IMR-90 (cell line): ENCODE results near the gene MUSTN1.

Experiments
- CEBPB ChIP-seq: IDR thresholded peaks from 2 replicates; pipeline ENCODE4 v1.6.1; 2012; ENCODE audit warnings: low read depth, low read length, improper control_type of control experiment
- CHD1 ChIP-seq: IDR thresholded peaks from 2 replicates; pipeline ENCODE4 v1.6.1; 2012; ENCODE audit warnings: low read depth, low read length, improper control_type of control experiment
- CTCF ChIP-seq: conservative IDR thresholded peaks from 2 replicates; pipeline ENCODE4 v1.5.1; 2012; ENCODE audit warnings: mild to moderate bottlenecking, low read depth, low read length, improper control_type of control experiment
- ELK1 ChIP-seq: fragments of 150-350 bp; IDR thresholded peaks from 2 replicates; pipeline ENCODE4 v1.6.1; 2016; ENCODE audit warnings: low read depth, mild to moderate bottlenecking, low read length, moderate library complexity, borderline replicate concordance
- FOS ChIP-seq: fragments of 150-350 bp; IDR thresholded peaks from 2 replicates; pipeline ENCODE4 v1.6.1; 2016; ENCODE audit warnings: low read depth, low read length
- MAFK ChIP-seq: IDR thresholded peaks from 2 replicates; pipeline ENCODE4 v1.6.1; 2012; ENCODE audit warnings: low read depth, low read length, improper control_type of control experiment
- MAZ ChIP-seq: IDR thresholded peaks from 2 replicates; pipeline ENCODE4 v1.6.1; 2012; ENCODE audit warnings: low read depth, mild to moderate bottlenecking, low read length, improper control_type of control experiment, moderate library complexity, borderline replicate concordance
- MXI1 ChIP-seq: IDR thresholded peaks from 2 replicates; pipeline ENCODE4 v1.6.1; 2012; ENCODE audit warnings: low read depth, mild to moderate bottlenecking, low read length, moderate library complexity, borderline replicate concordance
- NFE2L2 ChIP-seq: fragments of 150-350 bp; IDR thresholded peaks from 2 replicates; pipeline ENCODE4 v1.6.1; 2016; ENCODE audit warnings: low read depth, mild to moderate bottlenecking, low read length
- POLR2A ChIP-seq: IDR thresholded peaks from 2 replicates; pipeline ENCODE4 v1.6.1; 2012; ENCODE audit warnings: mild to moderate bottlenecking, low read depth, low read length
- RFX5 ChIP-seq: IDR thresholded peaks from 2 replicates; pipeline ENCODE4 v1.8.0; 2012; ENCODE audit warnings: low read depth, mild to moderate bottlenecking, low read length, moderate library complexity
- SMC3 ChIP-seq: fragments of 150-350 bp; IDR thresholded peaks from 2 replicates; pipeline ENCODE4 v1.6.1; 2016; ENCODE audit warnings: low read depth, mild to moderate bottlenecking, antibody characterized with exemption, low read length, moderate library complexity

DNA sequence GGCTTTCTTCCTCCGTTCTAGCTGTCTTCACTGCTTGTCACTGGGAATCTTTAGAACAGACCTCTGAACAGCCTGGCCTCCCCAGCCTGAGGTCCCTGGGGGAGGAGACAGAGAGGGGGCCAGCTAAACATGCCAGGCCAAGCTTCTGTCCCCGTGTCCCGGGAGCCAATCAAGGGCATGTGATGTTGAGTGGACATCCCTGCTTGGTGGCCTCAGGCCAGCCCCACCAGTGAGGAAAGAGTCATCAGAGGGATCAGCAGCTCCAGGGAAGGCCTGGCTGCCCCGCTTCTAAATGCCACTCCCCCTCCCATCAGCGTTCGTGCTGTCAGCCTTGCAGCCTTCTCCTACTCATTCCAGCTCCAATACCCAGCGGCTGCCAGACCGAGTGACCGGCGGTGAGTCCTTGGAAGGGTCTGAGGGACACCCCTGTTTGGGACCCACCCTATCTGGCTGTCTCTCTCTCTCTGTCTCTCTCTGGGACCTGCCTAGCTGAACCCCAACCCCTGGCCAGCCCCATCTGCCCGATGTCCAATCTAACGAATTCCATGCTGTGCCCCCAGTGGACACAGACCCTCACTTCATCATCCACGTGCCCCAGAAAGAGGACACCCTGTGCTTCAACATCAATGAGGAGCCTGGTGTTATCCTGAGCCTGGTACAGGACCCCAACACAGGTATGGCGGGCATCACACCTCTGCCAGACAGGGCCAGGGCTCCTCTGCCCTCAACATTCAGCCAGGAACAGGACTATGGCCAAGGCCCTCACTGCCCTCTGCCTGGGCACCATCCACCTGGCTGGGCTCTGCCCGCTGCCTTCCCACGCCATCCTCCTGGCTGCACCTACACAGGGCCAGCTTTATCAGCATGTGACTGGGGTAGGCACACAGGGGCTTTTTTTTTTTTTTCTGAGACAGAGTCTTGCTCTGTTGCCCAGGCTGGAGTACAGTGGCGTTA lies 46.9 kb downstream of the MUSTN1 start:
- TF ChIP-seq CTCF (no peak), SMC3 (no peak), POLR2A (no peak), CHD1 (no peak), CEBPB (no peak), FOS (no peak), RFX5 (no peak), MAZ (no peak), MXI1 (no peak), MAFK (no peak), ELK1 (no peak), NFE2L2 (no peak)
